Measurements from ENCODE around the gene NHS. TPM values are rescaled to one million over a fixed set of nuclear protein-coding genes. Genes with fewer than 3 reads are reported as not detected.
A peak's percentile ranks its signal among the peaks of the same experiment; 100 is the strongest.

Gene NHS
- polyA plus RNA-seq, 4 donors = 13.8 to 29.4 (median 18.9) TPM

DNA sequence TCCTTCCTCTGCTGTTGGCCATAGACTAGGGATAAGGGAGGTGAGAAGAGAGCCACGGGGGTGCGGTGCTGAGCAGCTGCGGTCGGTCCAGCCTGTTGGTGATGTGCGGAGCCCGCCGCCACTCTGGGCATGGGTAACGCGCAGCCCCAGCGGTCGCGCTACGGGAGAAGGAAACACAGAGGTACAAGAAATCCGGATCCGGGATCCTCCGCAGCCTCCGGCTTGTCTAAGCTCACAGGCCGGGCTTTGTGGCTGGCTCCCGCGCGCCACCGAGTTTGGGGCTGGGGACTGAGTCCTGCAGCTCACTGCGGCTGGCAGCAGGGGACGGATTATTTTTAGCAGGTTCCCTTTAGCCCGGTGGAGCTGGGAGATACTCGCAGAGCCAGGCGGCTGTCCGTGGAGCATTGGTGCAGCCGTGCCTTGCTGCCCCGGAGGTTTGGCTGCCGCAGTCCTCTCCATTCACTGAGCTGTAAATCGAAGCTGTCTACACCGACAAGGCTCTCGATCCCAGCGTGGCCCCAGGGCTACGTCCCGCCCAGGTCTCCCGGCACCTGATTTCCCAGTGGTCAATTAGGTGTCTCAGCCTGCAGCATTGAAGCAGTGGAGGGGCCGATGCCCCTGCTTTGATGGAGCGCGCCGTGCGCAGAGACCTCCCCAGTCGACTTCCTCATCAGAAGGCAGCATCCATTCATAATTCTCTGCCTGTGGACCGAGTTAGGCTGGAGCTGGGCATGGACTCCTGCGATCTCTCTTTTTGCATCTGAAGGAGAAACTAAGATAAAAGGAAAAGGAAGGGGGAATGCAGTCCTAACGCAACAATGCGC lies 280.4 kb downstream of the NHS start:
- no peak for DNase-seq (ENCODE audit: low read depth in 4 of 4, low spot score in 2 of 4)

GRCh38 chrX:17656035-17656418 lies 281.0 kb downstream of the NHS start:
- no peak for DNase-seq (ENCODE audit: low read depth in 4 of 4, low spot score in 2 of 4)

DNA sequence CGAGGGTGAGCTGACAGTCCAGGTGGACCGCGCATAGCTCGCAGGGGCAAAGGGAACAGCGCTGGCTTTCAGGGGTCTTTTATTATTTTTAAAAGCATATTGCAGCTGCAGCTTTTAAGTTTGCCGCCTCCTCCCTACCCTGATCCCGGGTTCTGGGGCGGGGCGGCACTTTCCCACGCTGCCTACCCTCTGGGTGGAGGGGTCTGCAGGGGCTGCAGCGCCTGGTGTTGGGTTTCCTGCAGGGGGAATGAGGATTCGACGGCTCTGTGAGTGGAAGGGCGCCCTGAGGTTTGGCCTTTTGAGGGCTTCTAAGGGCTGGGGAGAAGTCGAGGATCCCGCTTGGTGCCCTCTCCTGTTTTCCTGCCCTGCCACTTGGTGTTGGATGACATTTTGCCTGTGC lies 281.6 kb downstream of the NHS start:
- DNase-seq (ENCODE audit: low read depth in 4 of 4, low spot score in 2 of 4) = no peak

GRCh38 chrX:17662391-17662790 lies 287.4 kb downstream of the NHS start:
- DNase-seq (ENCODE audit: low read depth in 4 of 4, low spot score in 2 of 4) = no peak

- no peak for DNase-seq (ENCODE audit: low read depth in 4 of 4, low spot score in 2 of 4)
These were observed 293.9 kb downstream of the NHS start for GRCh38 chrX:17668929-17669328.

DNA sequence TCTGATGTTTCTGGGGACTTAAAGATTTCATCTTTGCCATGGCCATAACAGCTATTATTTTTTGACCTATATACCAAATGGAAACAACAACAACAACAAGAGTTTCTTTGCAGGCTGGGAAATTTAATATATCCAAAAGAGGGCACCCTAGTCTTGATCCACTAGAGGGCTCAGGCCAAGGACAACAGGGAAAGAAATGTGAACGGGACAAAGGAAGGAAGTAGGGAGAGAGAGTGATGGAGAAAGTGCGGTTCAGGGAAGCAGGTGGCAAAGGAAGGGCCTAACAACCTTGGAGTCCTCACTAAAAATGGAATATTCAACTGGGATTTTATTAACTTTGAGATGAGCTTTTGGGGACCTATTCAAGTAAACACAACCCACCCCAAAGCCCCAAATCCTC lies 294.5 kb downstream of the NHS start:
- no peak for DNase-seq (ENCODE audit: low read depth in 4 of 4, low spot score in 2 of 4)

GRCh38 chrX:17669891-17670290 lies 294.9 kb downstream of the NHS start:
- no peak for DNase-seq (ENCODE audit: low read depth in 4 of 4, low spot score in 2 of 4)

DNA sequence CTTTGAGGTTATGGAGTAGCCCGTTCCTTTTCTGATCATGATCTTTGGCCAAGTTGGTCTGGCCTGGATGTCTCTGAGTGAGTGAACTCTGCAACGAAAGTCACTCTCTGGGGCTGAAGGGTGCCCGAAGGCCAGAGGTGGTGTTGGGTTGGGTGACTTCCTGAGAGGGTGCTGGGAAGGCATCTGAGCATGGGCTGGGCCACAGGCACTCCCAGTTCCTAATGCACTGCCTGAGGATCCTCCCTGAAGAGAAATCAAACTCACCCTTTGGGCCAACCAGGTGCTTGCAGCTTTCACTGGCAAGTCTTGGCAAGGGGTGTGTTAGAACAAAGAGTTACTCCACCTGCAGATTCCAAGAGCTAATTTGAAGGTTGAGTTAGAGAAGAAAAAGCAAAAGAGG lies 295.9 kb downstream of the NHS start:
- DNase-seq (ENCODE audit: low read depth in 4 of 4, low spot score in 2 of 4) = no peak

DNA sequence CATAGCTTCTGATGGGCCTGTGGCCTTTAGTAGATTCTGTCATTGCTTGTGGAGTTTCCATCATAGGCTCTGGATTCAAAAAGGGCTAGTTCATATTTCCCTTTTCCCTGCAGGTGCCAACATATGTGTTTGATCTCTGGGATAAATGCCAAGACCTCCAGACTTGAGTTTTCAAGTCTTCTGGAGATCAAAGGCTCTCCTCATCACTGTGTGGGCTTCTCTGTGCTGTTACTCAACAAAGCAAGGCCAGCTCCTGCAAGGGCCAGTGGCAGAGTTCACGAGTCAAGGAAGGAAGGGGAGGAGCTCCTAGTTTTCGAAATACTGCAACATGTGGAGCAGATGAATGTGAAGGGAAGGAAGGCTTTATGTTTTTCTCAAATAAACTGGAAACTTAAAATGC lies 299.6 kb downstream of the NHS start:
- DNase-seq (ENCODE audit: low read depth in 4 of 4, low spot score in 2 of 4) = no peak

DNA sequence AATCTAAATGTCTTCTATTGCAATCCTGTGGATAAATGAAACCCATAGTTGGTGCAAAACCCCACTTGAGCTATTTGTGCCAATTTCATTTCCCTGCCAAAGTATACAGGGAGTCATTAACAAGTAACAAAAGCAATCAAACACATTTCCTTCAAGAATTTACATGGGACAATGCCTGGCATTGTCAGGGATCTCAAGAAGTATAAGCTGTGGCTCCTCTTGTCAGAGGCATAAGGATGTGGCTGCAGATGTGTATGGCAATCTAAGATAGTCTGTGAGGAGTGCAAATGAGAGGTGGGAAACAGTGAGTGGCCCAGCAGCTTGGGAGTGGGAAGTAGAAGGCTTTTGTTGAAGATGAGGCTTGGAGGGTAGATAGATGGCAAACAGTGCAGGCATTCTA lies 304.3 kb downstream of the NHS start:
- DNase-seq (ENCODE audit: low read depth in 4 of 4, low spot score in 2 of 4) = no peak

- DNase-seq (ENCODE audit: low read depth in 4 of 4, low spot score in 2 of 4) = no peak
These were observed 304.8 kb downstream of the NHS start for GRCh38 chrX:17679820-17680219.

GRCh38 chrX:17680732-17681413 lies 305.9 kb downstream of the NHS start:
- no peak for DNase-seq (ENCODE audit: low read depth in 4 of 4, low spot score in 2 of 4)

GRCh38 chrX:17682259-17682658 lies 307.3 kb downstream of the NHS start:
- no peak for DNase-seq (ENCODE audit: low read depth in 4 of 4, low spot score in 2 of 4)

DNA sequence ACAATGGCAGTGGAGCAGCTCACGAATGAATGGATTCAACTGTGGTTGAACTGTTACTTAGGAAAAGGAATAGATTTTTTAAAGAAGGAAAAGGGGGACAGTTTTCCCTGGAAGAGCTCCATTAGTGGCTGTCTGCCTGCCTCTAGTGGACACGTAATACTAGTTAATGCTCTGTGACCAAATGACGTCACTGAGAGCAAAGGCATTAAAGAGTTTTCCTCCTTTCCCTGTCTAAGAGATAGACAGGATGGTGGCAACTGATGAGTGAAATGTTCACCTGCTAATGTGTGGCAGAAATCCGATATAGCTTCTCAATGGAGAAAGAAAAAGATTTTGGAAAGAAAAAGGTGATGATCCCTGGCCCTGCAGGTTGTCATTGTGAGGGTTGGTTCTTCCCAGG lies 310.0 kb downstream of the NHS start:
- no peak for DNase-seq (ENCODE audit: low read depth in 4 of 4, low spot score in 2 of 4)

DNA sequence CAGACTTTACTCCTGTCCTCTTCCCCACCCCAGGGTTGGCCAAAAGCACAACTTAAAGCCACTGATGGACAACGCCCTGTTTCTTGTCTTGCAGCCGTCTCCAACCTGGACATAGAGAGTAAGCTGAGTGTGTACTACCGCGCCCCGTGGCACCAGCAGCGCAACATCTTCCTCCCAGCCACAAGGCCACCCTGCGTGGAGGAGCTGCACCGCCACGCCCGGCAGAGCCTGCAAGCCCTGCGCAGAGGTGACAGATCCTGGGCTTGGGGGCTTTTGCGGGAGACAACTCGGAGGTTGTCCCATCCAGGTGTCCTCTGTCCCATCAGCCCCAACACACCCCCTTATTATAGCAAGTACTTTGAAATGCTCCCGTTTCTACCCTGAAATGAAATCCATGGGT lies 312.6 kb downstream of the NHS start:
- no peak for DNase-seq (ENCODE audit: low read depth in 4 of 4, low spot score in 2 of 4)

DNA sequence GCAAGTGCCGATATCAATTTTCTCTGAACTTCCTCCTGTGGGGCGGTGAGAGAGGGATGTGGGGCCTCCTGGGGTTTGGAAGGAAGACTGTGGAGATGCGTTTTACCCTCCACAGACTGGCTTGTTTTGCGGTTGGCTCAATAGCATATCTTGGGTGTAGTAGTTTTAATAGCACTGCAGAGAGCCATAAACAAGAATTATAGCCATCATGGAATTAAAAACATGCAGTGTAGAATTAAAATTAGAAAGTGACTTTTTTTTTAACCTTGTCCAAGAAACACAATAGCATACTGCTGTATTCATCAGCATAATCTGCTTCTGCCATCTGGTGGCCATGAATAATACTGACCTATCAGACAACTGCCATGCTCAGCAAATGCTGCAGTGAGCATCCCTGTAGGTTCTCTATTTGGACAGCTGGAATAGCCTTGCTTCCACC lies 315.0 kb downstream of the NHS start:
- DNase-seq (ENCODE audit: low read depth in 4 of 4, low spot score in 2 of 4) = peak; percentile 32 to 68 (median 50)

DNA sequence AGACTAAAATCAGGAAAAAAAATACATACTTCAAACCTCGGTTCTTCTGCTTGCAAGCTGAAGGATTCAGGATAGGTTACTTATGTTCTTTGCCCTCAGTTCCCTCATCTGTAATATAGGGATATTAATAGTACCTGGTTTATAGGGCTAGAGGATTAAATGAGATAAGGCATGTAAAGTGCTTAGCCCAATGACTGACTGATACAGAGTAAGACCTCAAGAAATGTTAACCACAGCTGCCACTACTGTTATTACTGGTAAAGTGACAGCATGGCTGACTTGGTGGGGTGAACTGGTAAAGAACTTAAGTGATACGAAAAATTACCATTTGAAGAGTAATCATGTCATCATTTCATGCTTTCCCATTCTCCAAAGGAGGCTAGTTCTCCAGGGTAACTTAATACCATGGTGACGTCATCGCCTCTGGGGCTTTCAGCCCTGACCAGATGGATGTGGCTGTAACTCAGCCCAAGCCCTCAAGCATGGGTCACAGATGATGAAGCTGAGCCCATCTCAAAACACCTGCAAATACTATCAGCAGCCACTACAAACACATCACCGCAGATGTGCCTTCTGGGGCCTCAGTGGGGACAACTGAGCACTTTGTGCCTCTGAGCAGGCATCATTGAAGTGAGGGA lies 317.8 kb downstream of the NHS start:
- peak in 1 of 4 donors; percentile 5 for DNase-seq (ENCODE audit: low read depth in 4 of 4, low spot score in 2 of 4)

DNA sequence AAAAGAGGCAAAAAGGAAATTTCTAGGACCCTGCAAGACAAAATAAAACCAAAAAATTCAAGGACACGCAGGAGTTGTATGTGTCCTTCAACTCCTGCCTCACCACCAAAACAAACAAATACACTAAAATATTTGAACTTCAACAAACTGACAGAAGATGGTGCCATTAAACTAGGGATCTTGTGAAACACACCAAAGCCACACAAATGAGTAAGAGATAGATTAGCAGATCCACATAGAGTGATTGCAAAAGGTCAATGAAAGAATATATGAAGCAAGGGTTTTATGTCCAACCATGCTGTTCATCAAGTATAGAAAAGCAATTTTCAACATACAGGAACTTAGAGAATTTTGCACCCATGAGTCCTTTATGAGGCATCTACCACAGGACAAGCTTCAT lies 322.2 kb downstream of the NHS start:
- DNase-seq (ENCODE audit: low read depth in 4 of 4, low spot score in 2 of 4) = no peak

GRCh38 chrX:17700976-17701375 lies 326.0 kb downstream of the NHS start:
- DNase-seq (ENCODE audit: low read depth in 4 of 4, low spot score in 2 of 4) = no peak

GRCh38 chrX:17703201-17703600 lies 328.2 kb downstream of the NHS start:
- DNase-seq (ENCODE audit: low read depth in 4 of 4, low spot score in 2 of 4) = no peak

- DNase-seq (ENCODE audit: low read depth in 4 of 4, low spot score in 2 of 4) = no peak
These were observed 330.2 kb downstream of the NHS start for GRCh38 chrX:17705211-17705610.

DNA sequence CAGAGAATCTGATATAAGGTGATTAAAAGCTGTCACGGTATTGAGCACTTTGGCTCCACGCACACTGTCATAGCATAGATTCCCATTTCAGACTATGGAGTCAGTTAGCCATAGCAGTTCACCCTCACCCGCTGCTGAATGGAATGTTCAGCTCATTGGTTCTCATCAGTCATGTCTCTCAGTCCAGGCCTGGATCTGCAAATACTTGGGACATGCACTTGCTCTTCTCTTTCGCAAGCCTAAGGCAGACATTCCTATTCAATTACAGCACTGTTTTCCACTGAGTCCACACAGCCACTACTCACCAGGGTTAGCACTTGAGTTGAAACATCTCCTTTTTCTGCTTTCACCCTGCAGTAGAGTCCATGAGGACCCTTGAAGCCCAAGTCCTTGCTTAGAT lies 331.7 kb downstream of the NHS start:
- DNase-seq (ENCODE audit: low read depth in 4 of 4, low spot score in 2 of 4) = no peak

Measured in left renal cortex interstitium (tissue), 4 donors.